ENCODE measurements around the gene FGF22.

- TF ChIP-seq EZH2phosphoT487 (IDR thresholded peaks at IDR 0.05; ENCODE audit: borderline replicate concordance, low read depth, low read length), result no peak
- no peak for TF ChIP-seq CTCF (conservative IDR thresholded peaks at IDR 0.05; ENCODE audit: low read length)
These were observed 24.1 kb upstream of the FGF22 start for GRCh38 chr19:615619-616018.

Data from OCI-LY7 (cell line).